OCI-LY7 (cell line): ENCODE measurements around the gene NME5. TPM values are rescaled to one million over a fixed set of nuclear protein-coding genes. Genes with fewer than 3 reads are reported as not detected.

Source experiments
- BruUV-seq: library from RNA; stranded (reverse); fragments of 400-500 nt; replicated peaks from 2 replicates; lab custom pipeline; 2021; lab: Mats Ljungman, UMichigan
- CTCF ChIA-PET: fragments of 300-600 bp; sonication (Branson Sonifier 250); formaldehyde crosslinking; loops from one replicate; lab custom pipeline; 2022; ENCODE audit warnings: antibody characterized with exemption; ENCODE audit not compliant: unreplicated experiment; lab: Charles Lee
- POLR2A ChIA-PET: fragments of 300-600 bp; sonication (Branson Sonifier 250); formaldehyde crosslinking; loops from one replicate; lab custom pipeline; 2022; ENCODE audit warnings: antibody characterized with exemption; lab: Charles Lee
- DNase-seq: peaks from one replicate; pipeline ENCODE4 v3.0.0-alpha.2; 2015; ENCODE audit warnings: low spot score
- H2AFZ ChIP-seq: fragments of 200-600 bp; sonication (generic), shearing (Covaris generic); 2 replicates; pipeline ENCODE4 v1.6.1; 2014; ENCODE audit warnings: mild to moderate bottlenecking, antibody characterized with exemption, low read length, moderate library complexity
- H3K27ac ChIP-seq: fragments of 200-600 bp; sonication (generic); 2 replicates; pipeline ENCODE4 v1.5.1; 2014; ENCODE audit warnings: mixed run types, low read depth, mild to moderate bottlenecking, moderate library complexity, low read length, inconsistent platforms; ENCODE audit not compliant: poor library complexity, severe bottlenecking
- H3K36me3 ChIP-seq: fragments of 200-600 bp; sonication (generic); 2 replicates; pipeline ENCODE4 v1.6.1; 2014; ENCODE audit warnings: mild to moderate bottlenecking, antibody characterized with exemption, low read length, moderate library complexity, mixed read lengths; ENCODE audit not compliant: insufficient read depth
- H3K4me1 ChIP-seq: fragments of 200-600 bp; sonication (generic); 2 replicates; pipeline ENCODE4 v1.5.1; 2014; ENCODE audit warnings: mild to moderate bottlenecking, low read length; ENCODE audit not compliant: insufficient read depth, poor library complexity, severe bottlenecking
- H3K4me2 ChIP-seq: fragments of 200-600 bp; sonication (generic); 2 replicates; pipeline ENCODE4 v1.6.1; 2014; ENCODE audit warnings: mild to moderate bottlenecking, low read length
- H3K4me3 ChIP-seq: fragments of 200-600 bp; sonication (generic); 2 replicates; pipeline ENCODE4 v1.5.1; 2014; ENCODE audit warnings: mild to moderate bottlenecking, low read depth, low read length; ENCODE audit not compliant: poor library complexity, severe bottlenecking
- H3K79me2 ChIP-seq: fragments of 200-600 bp; sonication (generic); 2 replicates; pipeline ENCODE4 v1.6.1; 2016; ENCODE audit warnings: low read depth, mild to moderate bottlenecking, low read length, moderate library complexity, mixed read lengths; ENCODE audit not compliant: insufficient read depth
- H3K9me2 ChIP-seq: fragments of 200-600 bp; sonication (generic); 2 replicates; pipeline ENCODE4 v1.6.1; 2016; ENCODE audit warnings: mild to moderate bottlenecking, low read length, mixed read lengths; ENCODE audit not compliant: insufficient read depth
- H3K9me3 ChIP-seq: fragments of 200-600 bp; sonication (generic); 2 replicates; pipeline ENCODE4 v1.6.1; 2014; ENCODE audit warnings: mild to moderate bottlenecking, mixed run types, low read length, mixed read lengths
- H4K20me1 ChIP-seq: fragments of 200-600 bp; sonication (generic); 2 replicates; pipeline ENCODE4 v1.6.1; 2014; ENCODE audit warnings: mild to moderate bottlenecking, antibody characterized with exemption, low read length, moderate library complexity, mixed read lengths; ENCODE audit not compliant: insufficient read depth
- CTCF ChIP-seq: fragments of 200-600 bp; sonication (generic); conservative IDR thresholded peaks from 2 replicates; pipeline ENCODE4 v1.5.1; 2014; ENCODE audit warnings: mild to moderate bottlenecking, antibody characterized with exemption, low read length, moderate library complexity, mixed read lengths
- EZH2phosphoT487 ChIP-seq: fragments of 200-600 bp; sonication (generic); IDR thresholded peaks from 2 replicates; pipeline ENCODE4 v1.6.1; 2018; ENCODE audit warnings: low read depth, borderline replicate concordance, mild to moderate bottlenecking, mixed run types, antibody characterized with exemption, low read length, moderate library complexity, mixed read lengths
- intact Hi-C: fragments of 100-400 bp; cut with micrococcal nuclease; formaldehyde crosslinking; loops from one replicate; pipeline ENCODE4 v1.10.0; 2022; ENCODE audit not compliant: unreplicated experiment
- total RNA-seq, 2 experiments: library from RNA; depleted of rRNA in 1 of 2; stranded (reverse); fragments of >200 nt in 1 of 2; shearing (Covaris generic) in 1 of 2; gene quantifications; 2 replicates each; pipeline ENCODE4 v1.2.3, GENCODE V29; 2014 to 2022

NME5 gene
- total RNA-seq, 2 experiments from 2014 or later: not detected

DNA sequence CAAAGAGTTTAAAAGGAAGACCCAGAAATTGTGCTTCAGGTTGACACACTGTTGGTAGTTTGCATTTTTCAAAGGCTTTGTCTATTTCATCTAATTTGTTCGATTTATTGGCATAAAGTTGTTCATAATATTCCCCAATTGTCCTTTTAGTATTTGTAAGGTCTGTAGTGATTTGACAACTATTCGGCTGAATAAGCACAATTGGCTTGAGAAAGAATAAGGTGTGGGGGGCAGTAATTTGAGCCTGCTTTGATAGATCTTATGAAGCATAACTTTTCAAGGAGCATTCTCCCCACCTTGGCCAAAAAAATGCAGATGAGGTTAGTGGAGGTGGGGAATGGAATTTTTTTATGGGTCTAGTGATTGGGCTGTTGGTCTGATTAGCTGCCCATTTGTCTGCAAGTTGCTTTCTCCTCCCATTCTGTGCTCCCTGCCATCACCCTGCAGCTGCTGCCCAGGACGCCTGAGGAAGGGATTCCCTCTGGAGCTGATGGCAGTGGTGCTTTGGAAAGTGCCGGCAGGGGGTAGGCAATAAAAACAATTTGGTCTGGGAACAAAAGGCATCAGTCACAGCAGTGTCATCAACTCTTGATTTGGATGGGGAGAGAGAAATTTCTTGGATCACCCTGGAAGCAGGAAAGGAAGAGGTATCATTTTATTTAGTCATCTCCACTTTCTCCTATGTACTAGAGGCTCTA, 28.8 kb downstream of the NME5 start:
- no peak overlapping the region for H3K4me3 ChIP-seq
- no peaks in the 10 kb centered on the region for H4K20me1 ChIP-seq
- intact Hi-C loops: no loop called here
- H2AFZ ChIP-seq: no peak overlapping the region
- ChIA-PET CTCF (no interaction called here), POLR2A (interaction anchor here (1.0 kb wide), 1 partner anchor 11 kb away, joined by 3 read pairs; no protein-coding TSS in a partner anchor)
- H3K79me2 ChIP-seq: no peaks in the 10 kb centered on the region
- H3K4me1 ChIP-seq: no peaks in the 10 kb centered on the region
- no peaks in the 10 kb centered on the region for H3K9me3 ChIP-seq
- TF ChIP-seq EZH2phosphoT487 (no peak), CTCF (no peak)
- no peaks in the 10 kb centered on the region for H3K9me2 ChIP-seq
- BruUV-seq: no TSS peak
- H3K4me2 ChIP-seq: no peak overlapping the region
- no peaks in the 10 kb centered on the region for H3K36me3 ChIP-seq
- H3K27ac ChIP-seq: no peak overlapping the region
- DNase-seq: no peak

DNA sequence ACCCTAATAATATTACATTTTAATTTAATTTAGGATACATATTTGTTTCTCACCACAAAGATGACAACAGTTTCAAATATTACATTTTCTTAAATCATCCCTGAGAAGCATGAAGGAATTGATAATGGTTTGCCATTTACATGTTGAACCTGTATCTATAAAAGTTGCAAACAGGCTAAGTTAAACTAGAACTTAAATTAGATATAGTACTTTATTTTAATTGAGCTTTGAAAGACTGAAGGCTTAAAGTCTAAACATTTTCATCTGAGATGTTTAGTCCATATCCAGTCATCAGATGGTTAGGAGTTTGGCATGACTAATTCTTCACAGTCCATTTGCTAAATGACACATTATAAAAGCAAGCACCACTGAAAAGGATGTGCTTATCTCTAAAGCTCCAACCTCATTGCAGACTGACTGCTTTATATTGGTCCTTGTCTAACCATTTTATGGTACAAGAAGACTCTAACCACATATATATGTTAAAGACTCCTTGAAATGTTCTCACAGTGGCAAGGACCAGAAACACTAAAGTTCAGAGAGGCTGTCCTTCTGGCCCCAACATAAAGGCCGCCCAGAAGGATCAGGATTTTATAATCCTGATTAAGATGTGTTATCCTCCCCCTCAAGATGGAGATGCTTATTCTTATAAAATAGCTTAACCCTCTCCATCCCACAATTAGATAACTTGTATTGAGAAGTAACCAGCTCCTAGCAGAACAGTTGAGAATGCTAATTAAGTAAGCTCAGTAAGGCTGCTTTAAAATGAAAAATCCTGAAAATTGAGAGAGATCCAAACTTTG, 29.6 kb downstream of the NME5 start:
- H3K79me2 ChIP-seq: no peaks in the 10 kb centered on the region
- intact Hi-C loops: no loop called here
- H3K4me2 ChIP-seq: no peak overlapping the region
- H4K20me1 ChIP-seq: no peaks in the 10 kb centered on the region
- DNase-seq: no peak
- H3K4me3 ChIP-seq: no peak overlapping the region
- BruUV-seq: no TSS peak
- H2AFZ ChIP-seq: no peak overlapping the region
- H3K9me2 ChIP-seq: no peaks in the 10 kb centered on the region
- H3K36me3 ChIP-seq: no peaks in the 10 kb centered on the region
- ChIA-PET CTCF (no interaction called here), POLR2A (interaction anchor here (1.0 kb wide), 1 partner anchor 12 kb away, joined by 3 read pairs; no protein-coding TSS in a partner anchor)
- H3K9me3 ChIP-seq: no peaks in the 10 kb centered on the region
- H3K4me1 ChIP-seq: no peaks in the 10 kb centered on the region
- H3K27ac ChIP-seq: no peak overlapping the region
- TF ChIP-seq EZH2phosphoT487: no peak
- TF ChIP-seq CTCF: no peak
